ENCODE data around the gene TMED1.
"Not testable (repeated sequence)": the region's sequence is repeated elsewhere in the genome, so short reads cannot be mapped to it uniquely, and the experiment has no call there.

TMED1 gene

DNA sequence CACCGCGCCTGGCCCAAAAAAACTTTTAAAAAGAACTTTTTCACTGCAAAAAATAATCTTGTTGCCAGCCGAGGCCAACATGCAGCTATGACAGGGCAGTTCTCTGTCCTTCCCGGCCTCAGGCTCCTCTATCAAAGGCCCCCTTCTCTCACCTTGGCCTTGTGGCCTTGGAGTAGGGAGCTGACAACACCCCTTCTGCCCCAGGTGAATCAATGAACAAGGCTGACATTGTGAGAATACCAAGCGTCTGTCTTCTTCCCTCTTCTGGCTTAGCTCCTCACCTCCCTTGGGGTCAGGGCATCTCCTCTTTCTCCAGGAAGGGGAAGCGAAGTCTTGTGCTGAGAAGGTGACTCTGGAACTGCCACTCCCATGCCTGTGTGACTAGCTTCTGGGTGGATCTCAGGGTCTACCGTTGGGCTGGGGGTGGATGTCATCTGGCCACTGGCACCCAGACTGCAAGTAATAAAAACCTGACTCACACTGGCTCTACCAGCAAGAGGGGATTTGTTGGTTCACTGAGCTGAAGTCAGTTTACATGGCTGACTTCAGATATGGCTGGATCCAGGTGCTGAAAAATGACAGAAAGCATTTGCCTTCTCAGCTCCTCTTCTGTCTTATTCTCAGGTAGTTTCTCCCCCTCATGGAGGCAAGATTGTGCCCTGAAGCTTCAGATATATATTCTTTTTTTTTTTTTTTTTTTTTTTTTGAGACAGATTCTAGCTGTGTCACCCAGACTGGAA is 18.5 kb upstream of the TMED1 start:
- Histone ChIP-seq H3K4me1 (ENCODE audit: insufficient read depth, low read length) (no peaks in the 10 kb centered on the region), H3K4me3 (ENCODE audit: low read length) (no peak overlapping the region), H3K27me3 (ENCODE audit: insufficient read depth, low read length) (no peaks in the 10 kb centered on the region), H3K9me3 (ENCODE audit: low read length) (no peaks in the 10 kb centered on the region), H2AFZ (ENCODE audit: low read depth, low read length) (no peak overlapping the region), H3K36me3 (ENCODE audit: insufficient read depth, low read length) (no peaks in the 10 kb centered on the region)

DNA sequence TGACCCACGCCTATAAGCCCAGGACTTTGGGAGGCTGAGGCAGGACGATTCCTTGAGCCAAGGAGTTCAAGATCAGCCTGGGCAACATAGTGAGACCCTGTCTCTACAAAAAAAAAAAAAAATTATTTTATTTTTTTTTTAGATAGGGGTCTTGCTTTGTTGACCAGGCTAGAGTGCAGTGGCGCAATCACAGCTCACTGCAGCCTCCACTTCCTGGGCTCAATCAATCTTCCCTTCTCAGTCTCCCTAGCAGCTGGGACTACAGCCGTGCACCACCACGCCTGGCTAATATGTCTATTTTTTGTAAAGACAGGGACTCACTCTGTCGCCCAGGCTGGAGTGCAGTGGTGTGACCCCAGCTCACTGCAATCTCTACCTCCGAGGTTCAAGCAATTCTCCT is 16.9 kb upstream of the TMED1 start:
- no peak overlapping the region for H3K4me3 ChIP-seq (ENCODE audit: low read length)
- H2AFZ ChIP-seq (ENCODE audit: low read depth, low read length): no peak overlapping the region

DNA sequence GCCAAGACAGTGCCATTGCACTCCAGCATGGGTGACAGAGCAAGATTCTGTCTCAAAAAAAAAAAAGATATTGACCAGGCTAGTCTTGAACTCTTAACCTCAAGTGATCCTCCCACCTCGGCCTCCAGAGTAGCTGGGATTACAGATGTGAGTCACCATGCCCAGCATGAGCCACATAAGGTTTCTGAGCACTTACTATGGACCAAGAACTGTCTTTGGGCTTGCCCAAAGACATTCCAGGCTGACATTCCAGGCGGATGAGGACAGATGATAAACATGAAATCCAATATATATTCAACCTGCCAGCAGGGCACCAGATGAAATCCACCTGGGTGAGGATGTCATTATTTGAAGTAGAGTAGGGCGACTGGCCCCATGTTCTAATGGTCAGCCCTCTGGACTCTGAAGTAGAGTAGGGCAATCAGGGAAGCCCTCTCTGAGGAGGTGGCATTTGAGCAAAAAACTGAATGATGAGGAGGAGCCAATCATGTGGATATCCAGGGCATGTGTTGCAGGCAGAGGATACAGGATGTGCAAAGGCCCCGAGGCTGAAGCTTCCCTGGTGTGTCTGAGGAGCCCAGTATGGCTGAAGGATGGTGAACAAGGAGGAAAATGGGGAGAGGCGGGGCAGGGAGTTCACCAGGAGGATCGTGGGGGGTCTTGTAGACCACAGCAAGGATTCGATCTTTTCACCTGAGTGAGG is 16.2 kb upstream of the TMED1 start:
- H2AFZ ChIP-seq (ENCODE audit: low read depth, low read length): no peak overlapping the region
- H3K4me3 ChIP-seq (ENCODE audit: low read length): no peak overlapping the region
- no peaks in the 10 kb centered on the region for H3K9me3 ChIP-seq (ENCODE audit: low read length)
- H3K4me1 ChIP-seq (ENCODE audit: insufficient read depth, low read length): no peaks in the 10 kb centered on the region
- no peaks in the 10 kb centered on the region for H3K27me3 ChIP-seq (ENCODE audit: insufficient read depth, low read length)
- no peaks in the 10 kb centered on the region for H3K36me3 ChIP-seq (ENCODE audit: insufficient read depth, low read length)

More for the DNA sequence above, 16.9 kb upstream of the TMED1 start:
- Histone ChIP-seq H3K9me3 (ENCODE audit: low read length) (no peaks in the 10 kb centered on the region), H3K36me3 (ENCODE audit: insufficient read depth, low read length) (no peaks in the 10 kb centered on the region), H3K4me1 (ENCODE audit: insufficient read depth, low read length) (no peaks in the 10 kb centered on the region), H3K27me3 (ENCODE audit: insufficient read depth, low read length) (no peaks in the 10 kb centered on the region)

DNA sequence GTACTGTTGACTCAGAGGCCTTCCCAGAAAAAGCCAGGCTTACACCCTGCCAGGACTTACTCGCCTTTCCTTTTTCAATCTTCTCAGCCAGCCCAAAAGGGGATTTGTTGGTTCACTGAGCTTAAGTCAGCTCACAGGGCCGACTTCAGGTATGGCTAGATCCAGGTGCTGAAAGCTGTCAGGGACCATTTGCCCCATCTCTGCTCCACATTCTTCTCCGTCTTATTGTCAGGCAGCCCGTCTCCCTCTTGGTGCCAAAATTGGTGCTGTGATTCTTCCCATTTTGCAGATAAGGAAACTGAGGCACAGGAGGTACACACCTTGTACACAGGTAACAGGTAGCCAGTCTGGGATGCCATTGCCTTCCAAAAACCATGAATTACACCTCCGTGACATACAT is 14.6 kb upstream of the TMED1 start:
- H3K27me3 ChIP-seq (ENCODE audit: insufficient read depth, low read length): no peaks in the 10 kb centered on the region
- no peak overlapping the region for H3K4me3 ChIP-seq (ENCODE audit: low read length)
- no peaks in the 10 kb centered on the region for H3K36me3 ChIP-seq (ENCODE audit: insufficient read depth, low read length)
- no peak overlapping the region for H2AFZ ChIP-seq (ENCODE audit: low read depth, low read length)
- no peaks in the 10 kb centered on the region for H3K9me3 ChIP-seq (ENCODE audit: low read length)
- H3K4me1 ChIP-seq (ENCODE audit: insufficient read depth, low read length): no peaks in the 10 kb centered on the region

DNA sequence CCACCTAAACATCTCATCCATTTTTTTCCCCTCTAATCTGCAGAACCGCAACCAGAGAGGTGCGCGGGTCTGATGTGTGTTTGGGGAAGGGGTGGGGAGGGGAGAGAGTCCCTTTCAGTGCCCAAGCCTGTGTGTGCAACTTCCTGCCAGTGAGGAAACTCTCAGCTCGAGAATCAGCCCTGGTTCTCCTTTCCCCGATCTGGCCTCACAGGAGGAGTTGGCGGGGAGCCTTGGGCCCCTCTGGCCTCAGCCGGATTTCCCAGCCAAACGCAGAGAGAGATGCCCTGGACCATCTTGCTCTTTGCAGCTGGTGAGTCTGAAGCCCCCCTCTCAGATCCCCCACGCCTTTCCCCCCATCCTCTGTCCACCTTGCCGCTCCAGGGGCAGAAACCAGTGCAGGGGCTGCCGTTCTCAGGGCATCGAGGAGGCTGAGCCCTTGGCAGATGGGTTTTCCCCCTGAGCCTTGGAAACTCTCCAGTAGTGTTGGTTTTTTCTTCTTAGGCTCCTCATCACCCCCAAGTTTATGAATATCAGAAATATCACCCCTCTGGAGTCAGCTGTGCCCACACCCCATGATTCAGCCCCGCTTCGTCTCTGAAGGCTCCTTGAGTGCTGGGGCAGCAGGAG is 12.3 kb upstream of the TMED1 start, which contains the start of gene C19orf38:
Gene C19orf38 (plus strand): TSS at position 186 of the 627 bp plus-strand sequence. CDS start 94 bp downstream, at position 280.
- no peaks in the 10 kb centered on the region for H3K9me3 ChIP-seq (ENCODE audit: low read length)
- no peaks in the 10 kb centered on the region for H3K27me3 ChIP-seq (ENCODE audit: insufficient read depth, low read length)
- H3K4me3 ChIP-seq (ENCODE audit: low read length): no peak within 1 kb of the TSS
- H2AFZ ChIP-seq (ENCODE audit: low read depth, low read length): no peak within 1 kb of the TSS
- H3K4me1 ChIP-seq (ENCODE audit: insufficient read depth, low read length): no peaks in the 10 kb centered on the region
- H3K36me3 ChIP-seq (ENCODE audit: insufficient read depth, low read length): no peaks in the 10 kb centered on the region

DNA sequence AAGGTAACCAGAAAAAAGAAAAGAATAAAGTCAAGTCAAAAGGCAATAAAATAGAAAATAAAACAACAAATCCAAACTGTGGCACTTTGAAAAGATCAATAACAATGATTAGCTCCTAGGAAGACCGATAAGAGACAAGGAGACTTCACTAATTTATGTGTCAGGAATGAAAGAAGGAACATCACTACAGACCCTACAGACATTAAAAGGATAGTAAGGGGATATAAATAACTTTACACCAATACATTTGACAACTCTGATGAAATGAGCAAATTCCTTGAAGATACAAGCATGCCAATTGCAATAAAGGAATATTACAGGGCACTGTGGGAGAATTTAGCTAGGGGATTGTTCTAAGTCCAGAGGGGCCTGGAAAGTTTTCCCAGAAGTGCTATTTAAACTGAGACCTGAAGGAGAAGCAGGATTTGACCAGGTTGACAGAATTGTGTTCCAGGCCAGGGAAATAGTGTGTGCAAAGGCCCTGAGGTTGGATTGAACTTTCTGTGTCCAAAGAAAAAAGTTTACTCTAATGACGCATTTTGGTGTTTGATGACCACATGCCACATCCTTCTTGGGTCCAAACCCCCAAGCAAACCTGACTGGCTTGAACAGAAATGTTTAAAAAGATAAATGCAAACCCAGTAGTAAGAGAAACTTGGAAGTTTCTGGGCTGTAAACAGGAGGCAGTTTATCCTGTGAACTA is 10.6 kb upstream of the TMED1 start:
- H3K4me3 ChIP-seq (ENCODE audit: low read length): no peak overlapping the region
- H3K36me3 ChIP-seq (ENCODE audit: insufficient read depth, low read length): no peaks in the 10 kb centered on the region
- no peak overlapping the region for H2AFZ ChIP-seq (ENCODE audit: low read depth, low read length)
- H3K27me3 ChIP-seq (ENCODE audit: insufficient read depth, low read length): no peaks in the 10 kb centered on the region
- peaks cover 2% of the 10 kb centered on the region for H3K9me3 ChIP-seq (ENCODE audit: low read length)
- H3K4me1 ChIP-seq (ENCODE audit: insufficient read depth, low read length): no peaks in the 10 kb centered on the region

DNA sequence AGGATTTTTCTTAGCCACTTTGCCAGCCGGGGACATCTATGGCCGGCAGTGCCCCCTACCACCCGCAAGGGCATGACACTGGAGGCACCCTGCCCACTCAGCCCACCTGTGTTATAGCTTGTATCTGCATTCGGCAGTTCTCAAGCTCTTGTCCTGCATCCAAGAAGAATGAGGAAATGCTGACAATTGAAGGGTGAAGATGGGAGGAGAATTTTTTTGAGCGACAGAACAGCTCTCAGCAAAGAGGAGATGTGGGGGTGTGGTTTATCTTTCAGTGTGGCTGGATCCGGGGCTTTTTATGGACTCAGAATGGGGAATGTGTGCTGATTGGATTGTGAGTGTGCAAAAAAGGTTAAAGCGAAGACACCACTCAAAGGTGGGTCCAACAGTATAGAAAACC is 6.8 kb upstream of the TMED1 start:
- Histone ChIP-seq H3K4me1 (ENCODE audit: insufficient read depth, low read length) (no peaks in the 10 kb centered on the region), H2AFZ (ENCODE audit: low read depth, low read length) (no peak overlapping the region), H3K9me3 (ENCODE audit: low read length) (peaks cover 2% of the 10 kb centered on the region), H3K27me3 (ENCODE audit: insufficient read depth, low read length) (no peaks in the 10 kb centered on the region), H3K36me3 (ENCODE audit: insufficient read depth, low read length) (no peaks in the 10 kb centered on the region), H3K4me3 (ENCODE audit: low read length) (no peak overlapping the region)

DNA sequence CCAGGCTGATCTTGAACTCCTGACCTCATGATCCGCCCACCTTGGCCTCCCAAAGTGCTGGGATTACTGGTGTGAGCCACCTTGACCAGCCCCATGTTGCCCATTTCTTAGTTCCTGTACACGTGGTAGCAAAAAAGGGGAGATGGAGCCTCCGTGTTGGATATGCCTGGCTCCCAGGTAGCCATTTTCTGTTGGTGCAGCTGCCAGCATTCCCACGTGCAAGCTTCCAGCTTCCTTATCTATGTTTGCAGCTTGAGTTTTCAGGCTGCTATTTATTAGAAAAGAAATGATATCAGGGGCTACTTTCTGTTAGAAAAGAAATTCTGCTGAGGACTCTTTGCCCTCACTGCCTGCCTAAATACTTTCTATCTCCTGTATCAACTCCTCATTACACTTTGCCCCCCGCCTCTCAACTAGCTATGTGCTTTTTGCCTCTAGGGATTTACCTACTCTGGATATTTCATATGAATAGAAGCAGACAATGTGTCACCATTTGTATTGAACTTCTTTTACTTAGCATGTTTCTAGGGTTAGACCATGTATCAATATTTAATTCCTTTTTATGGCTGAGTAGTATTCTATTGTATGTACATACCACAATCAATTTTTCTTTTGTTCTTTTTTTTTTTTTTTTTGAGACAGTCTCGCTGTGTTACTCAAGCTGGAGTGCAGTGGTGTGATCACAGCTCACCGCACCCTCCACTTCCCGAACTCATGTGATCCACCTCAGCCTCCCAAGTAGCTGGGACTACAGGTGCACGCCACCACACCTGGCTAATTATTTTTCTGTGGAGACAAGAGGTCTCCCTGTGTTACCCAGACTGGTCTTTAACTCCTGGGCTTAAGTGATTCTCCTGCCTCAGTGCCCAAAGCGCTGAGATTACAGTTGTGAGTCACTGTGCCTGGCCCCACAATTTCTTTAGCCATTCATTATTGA is 3.4 kb upstream of the TMED1 start:
- H3K4me1 ChIP-seq (ENCODE audit: insufficient read depth, low read length): peaks cover 8% of the 10 kb centered on the region
- H3K36me3 ChIP-seq (ENCODE audit: insufficient read depth, low read length): peaks cover 6% of the 10 kb centered on the region
- no peak overlapping the region for H2AFZ ChIP-seq (ENCODE audit: low read depth, low read length)
- no peaks in the 10 kb centered on the region for H3K27me3 ChIP-seq (ENCODE audit: insufficient read depth, low read length)
- peaks cover 2% of the 10 kb centered on the region for H3K9me3 ChIP-seq (ENCODE audit: low read length)
- H3K4me3 ChIP-seq (ENCODE audit: low read length): no peak overlapping the region

DNA sequence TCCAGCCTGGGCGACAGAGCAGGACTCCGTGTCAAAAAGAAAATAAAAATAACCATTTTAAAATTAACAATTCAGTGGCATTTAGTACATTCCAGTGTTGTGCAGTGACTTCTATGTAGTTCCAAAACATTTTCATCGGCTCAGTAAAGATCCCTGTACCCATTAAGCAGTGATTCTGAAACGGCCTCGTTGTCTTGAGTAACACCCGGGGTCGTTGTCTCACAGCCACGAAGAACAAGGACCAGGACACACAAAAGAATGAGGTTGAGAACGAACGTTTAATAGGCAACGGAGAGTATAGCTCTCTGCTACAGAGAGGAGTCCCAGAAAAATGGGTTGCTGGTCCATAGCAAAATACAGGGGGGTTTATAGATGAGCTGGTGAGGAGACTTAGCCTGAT is 2.4 kb upstream of the TMED1 start:
- peaks cover 8% of the 10 kb centered on the region for H3K4me1 ChIP-seq (ENCODE audit: insufficient read depth, low read length)
- H2AFZ ChIP-seq (ENCODE audit: low read depth, low read length): no peak overlapping the region
- peaks cover 8% of the 10 kb centered on the region for H3K36me3 ChIP-seq (ENCODE audit: insufficient read depth, low read length)
- H3K27me3 ChIP-seq (ENCODE audit: insufficient read depth, low read length): no peaks in the 10 kb centered on the region
- H3K4me3 ChIP-seq (ENCODE audit: low read length): no peak overlapping the region
- H3K9me3 ChIP-seq (ENCODE audit: low read length): peaks cover 2% of the 10 kb centered on the region

DNA sequence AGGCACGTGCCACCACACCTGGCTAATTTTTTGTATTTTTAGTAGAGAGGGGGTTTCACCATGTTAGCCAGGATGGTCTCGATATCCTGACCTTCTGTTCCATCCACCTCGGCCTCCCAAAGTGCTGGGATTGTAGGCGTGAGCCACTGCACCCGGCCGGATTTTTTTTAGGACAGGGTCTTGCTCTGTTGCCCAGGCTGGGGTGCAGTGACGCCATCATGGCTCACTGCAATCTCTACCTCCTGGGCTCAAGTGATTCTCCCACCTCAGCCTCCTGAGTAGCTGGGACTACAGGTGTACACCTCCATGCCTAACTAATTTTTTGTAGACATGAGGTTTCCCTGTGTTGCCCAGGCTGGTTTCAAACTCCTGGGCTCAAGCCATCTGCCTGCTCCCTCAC is 1.6 kb upstream of the TMED1 start:
- not testable (repeated sequence) for H3K4me3 ChIP-seq (ENCODE audit: low read length); H2AFZ ChIP-seq (ENCODE audit: low read depth, low read length); H3K27me3 ChIP-seq (ENCODE audit: insufficient read depth, low read length); H3K9me3 ChIP-seq (ENCODE audit: low read length); H3K4me1 ChIP-seq (ENCODE audit: insufficient read depth, low read length)
- peaks cover 13% of the 10 kb centered on the region for H3K36me3 ChIP-seq (ENCODE audit: insufficient read depth, low read length)

DNA sequence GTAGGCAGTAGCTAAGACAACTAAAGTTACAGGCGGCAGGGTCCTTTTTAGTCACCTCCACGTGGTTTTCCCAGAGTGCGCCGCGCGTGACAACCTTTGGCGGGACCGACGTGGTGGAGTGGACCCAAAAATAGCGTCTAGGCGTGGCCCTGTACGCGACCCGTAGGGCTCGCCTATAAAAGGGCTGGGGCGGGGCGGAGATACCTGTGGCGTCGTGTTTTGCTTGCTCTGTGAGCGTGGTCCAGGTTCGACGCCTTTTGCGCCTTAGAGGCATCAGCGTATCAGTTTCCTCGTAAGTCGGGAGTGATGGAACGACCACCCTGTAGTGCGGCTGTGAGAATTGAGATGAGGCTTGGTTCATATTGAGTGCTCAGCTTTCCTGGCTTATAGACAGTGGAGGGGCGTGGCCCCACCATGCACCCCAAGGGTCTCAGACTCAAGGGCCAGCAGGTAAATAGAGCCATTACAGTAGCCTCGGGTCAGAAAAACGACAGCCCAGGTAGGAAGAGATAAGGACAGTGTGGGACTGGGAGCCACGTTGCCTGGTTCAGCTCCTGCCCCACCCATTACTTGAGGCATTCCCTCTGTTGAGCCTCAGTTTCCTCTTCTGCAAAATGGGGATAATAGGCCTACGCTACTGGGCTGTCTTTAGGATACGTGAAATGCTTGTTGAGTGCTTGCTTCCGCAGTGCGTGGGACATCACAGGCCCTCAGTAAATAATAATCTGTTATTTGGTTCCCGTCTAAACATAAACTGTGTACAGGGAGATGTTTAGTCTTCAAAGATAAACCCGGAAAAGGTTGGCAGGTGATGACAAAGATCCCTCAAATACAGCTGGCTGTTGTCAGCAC is 693 bp upstream of the TMED1 start:
- Histone ChIP-seq H2AFZ (ENCODE audit: low read depth, low read length) (peak overlapping the region; percentile 63), H3K4me1 (ENCODE audit: insufficient read depth, low read length) (peaks cover 8% of the 10 kb centered on the region), H3K4me3 (ENCODE audit: low read length) (peak overlapping the region; percentile 59), H3K36me3 (ENCODE audit: insufficient read depth, low read length) (peaks cover 20% of the 10 kb centered on the region), H3K27me3 (ENCODE audit: insufficient read depth, low read length) (no peaks in the 10 kb centered on the region), H3K9me3 (ENCODE audit: low read length) (no peaks in the 10 kb centered on the region)
